Liver (tissue), 9 donors: ENCODE results near the gene CES2. TPM values are rescaled to one million over a fixed set of nuclear protein-coding genes. Genes with fewer than 3 reads are reported as not detected.

Experiments used
- DNase-seq: peaks from one replicate; pipeline ENCODE4 v3.0.0-alpha.2; 2017; ENCODE audit warnings: low spot score
- H3K27ac ChIP-seq, 2 donors: one replicate each; pipeline ENCODE4 v1.7.0; 2013; ENCODE audit warnings: inconsistent platforms in 2 of 2, low read length in 2 of 2, control low read depth in 1 of 2, low read depth in 1 of 2, mild to moderate bottlenecking in 1 of 2
- H3K27me3 ChIP-seq, 4 donors: one replicate each; pipeline versions ENCODE4 v1.6.1 to v1.7.0; 2013; ENCODE audit warnings: low read length in 3 of 4, inconsistent platforms in 1 of 4, mild to moderate bottlenecking in 1 of 4, moderate library complexity in 1 of 4; ENCODE audit not compliant: control insufficient read depth in 4 of 4, insufficient read depth in 4 of 4
- H3K36me3 ChIP-seq, 4 donors: one replicate each; pipeline versions ENCODE4 v1.6.1 to v1.7.0; 2013; ENCODE audit warnings: low read length in 3 of 4, mild to moderate bottlenecking in 3 of 4, low read depth in 1 of 4, moderate library complexity in 1 of 4; ENCODE audit not compliant: control insufficient read depth in 4 of 4, insufficient read depth in 3 of 4
- H3K4me1 ChIP-seq, 4 donors: one replicate each; pipeline versions ENCODE4 v1.6.1 to v1.7.0; 2013; ENCODE audit warnings: low read length in 3 of 4, mild to moderate bottlenecking in 3 of 4, moderate library complexity in 1 of 4; ENCODE audit not compliant: control insufficient read depth in 4 of 4, insufficient read depth in 4 of 4
- H3K4me3 ChIP-seq, 3 donors: one replicate each; pipeline versions ENCODE4 v1.6.1 to v1.7.0; 2013; ENCODE audit warnings: low read length in 3 of 3, control low read depth in 1 of 3, low read depth in 1 of 3, mild to moderate bottlenecking in 1 of 3
- H3K9ac ChIP-seq, 2 donors: one replicate each; pipeline ENCODE4 v1.7.0; 2013; ENCODE audit warnings: low read length in 2 of 2, mild to moderate bottlenecking in 2 of 2, moderate library complexity in 2 of 2, control low read depth in 1 of 2, low read depth in 1 of 2
- H3K9me3 ChIP-seq, 4 donors: one replicate each; pipeline versions ENCODE4 v1.6.1 to v1.7.0; 2013; ENCODE audit warnings: low read length in 3 of 4; ENCODE audit not compliant: control insufficient read depth in 4 of 4
- FOXA1 ChIP-seq: IDR thresholded peaks from 2 replicates; pipeline ENCODE4 v1.6.1; 2016; ENCODE audit warnings: antibody characterized with exemption
- FOXA2 ChIP-seq: IDR thresholded peaks from 2 replicates; pipeline ENCODE4 v1.6.1; 2016; ENCODE audit warnings: antibody characterized with exemption
- HNF4A ChIP-seq, 2 donors: conservative IDR thresholded peaks; 2 replicates each; pipeline ENCODE4 v1.6.1; 2016; ENCODE audit warnings: antibody characterized with exemption in 2 of 2, mild to moderate bottlenecking in 2 of 2
- HNF4G ChIP-seq: IDR thresholded peaks from 2 replicates; pipeline ENCODE4 v1.6.1; 2016; ENCODE audit warnings: antibody characterized with exemption
- MAX ChIP-seq: IDR thresholded peaks from 2 replicates; pipeline ENCODE4 v1.6.1; 2016; ENCODE audit warnings: antibody characterized with exemption
- RAD21 ChIP-seq, 2 donors: IDR thresholded peaks; 2 replicates each; pipeline ENCODE4 v1.6.1; 2016; ENCODE audit warnings: antibody characterized with exemption in 2 of 2, mild to moderate bottlenecking in 2 of 2
- RXRA ChIP-seq, 2 donors: IDR thresholded peaks; 2 replicates each; pipeline ENCODE4 v1.6.1; 2017 to 2018; ENCODE audit warnings: antibody characterized with exemption in 2 of 2, mild to moderate bottlenecking in 1 of 2
- ZBTB33 ChIP-seq: IDR thresholded peaks from 2 replicates; pipeline ENCODE4 v1.6.1; 2016; ENCODE audit warnings: antibody characterized with exemption
- WGBS: extraction: QIAGEN DNeasy Blood & Tissue Kit; methylation state at CpG from one replicate; pipeline ENCODE4 v1.1.7; 2013; 5-methylcytosine and 5-hydroxymethylcytosine counted together
- polyA plus RNA-seq, 2 donors: library from polyadenylated mRNA; stranded (reverse) in 1 of 2; unstranded in 1 of 2; fragments of 200-250 nt in 1 of 2; fragments of >200 nt in 1 of 2; fragmentation: Nextera tagmentation in 1 of 2; extraction: Ambion mirVana in 1 of 2; gene quantifications; one replicate each; pipeline versions ENCODE4 v1.2.1 to v1.2.3, GENCODE V29; 2013 to 2015
- total RNA-seq, 2 donors: library from RNA; depleted of rRNA; stranded (reverse); fragments of >200 nt; gene quantifications; one replicate each; pipeline ENCODE4 v1.2.3, GENCODE V29; 2014
- TF ChIP-seq, protein P1 (sequence below): fragments of 150-350 bp; IDR thresholded peaks from 2 replicates; pipeline ENCODE4 v1.5.1; 2017; ENCODE audit warnings: improper control_type of control experiment, low read depth, low read length; ENCODE audit not compliant: missing input control
- donor health status: healthy.
- donor health status: healthy.
- donor health status: healthy.
- donor health status: healthy.
- donor health status: healthy.

CES2 gene
- total and polyA plus RNA-seq, 4 donors, result 21.2 to 200 (median 182) TPM

DNA sequence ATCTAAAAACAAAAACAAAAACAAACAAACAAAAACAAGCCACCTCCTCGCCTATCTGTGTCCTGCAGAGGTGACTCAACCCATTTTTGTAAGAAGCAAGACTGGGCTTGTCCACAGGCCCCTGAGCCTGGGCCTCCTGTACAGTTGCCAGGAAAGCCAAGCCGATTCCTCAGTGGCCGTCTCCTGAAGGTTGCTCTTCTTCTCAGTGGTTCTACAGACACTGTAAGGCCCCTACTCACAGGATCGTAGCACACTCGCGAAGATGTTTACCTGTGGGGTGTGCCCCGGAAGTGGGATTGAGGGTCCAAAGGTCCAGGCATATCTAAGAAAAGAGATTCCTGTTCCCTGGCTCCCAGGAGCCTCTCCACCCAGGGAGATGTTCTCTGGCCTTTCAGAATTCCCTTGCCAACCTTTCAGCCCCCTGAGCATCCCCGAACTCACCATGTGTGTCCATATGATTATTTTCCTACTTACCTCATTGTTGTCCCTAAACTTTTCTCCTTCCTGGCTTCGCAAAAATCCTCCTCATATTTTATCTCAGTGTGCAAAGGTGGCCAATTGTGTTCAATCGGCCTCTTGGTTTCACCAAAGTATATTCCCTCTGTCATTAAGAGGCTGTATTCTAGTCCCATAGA lies 18.3 kb downstream of the CES2 start:
- Histone ChIP-seq H3K4me1 (peaks cover 7 to 35% (median 30%) of the 10 kb centered on the region in 4 donors), H3K9me3 (no peaks in the 10 kb centered on the region), H3K36me3 (no peaks in the 10 kb centered on the region), H3K27ac (no peak overlapping the region), H3K9ac (peak overlapping the region in 1 of 2 donors; percentile 36), H3K27me3 (no peaks in the 10 kb centered on the region), H3K4me3 (no peak overlapping the region)
- DNase-seq, result no peak
- 70% methylated on average over 10 of the region's 10 CpGs for WGBS
- no peak for TF ChIP-seq FOXA2

- no peaks in the 10 kb centered on the region for H3K27me3 ChIP-seq
- WGBS, result 14% methylated on average over 8 of the region's 8 CpGs
- peak overlapping the region in 1 of 2 donors; percentile 36 for H3K9ac ChIP-seq
Measured at GRCh38 chr16:66954097-66954659, 18.9 kb downstream of the CES2 start.

More at GRCh38 chr16:66954097-66954659, 18.9 kb downstream of the CES2 start:
- no peaks in the 10 kb centered on the region for H3K36me3 ChIP-seq
- peak; percentile 11 to 17 for TF ChIP-seq HNF4A (conservative IDR thresholded peaks at IDR 0.05)
- TF ChIP-seq, protein P1, sequence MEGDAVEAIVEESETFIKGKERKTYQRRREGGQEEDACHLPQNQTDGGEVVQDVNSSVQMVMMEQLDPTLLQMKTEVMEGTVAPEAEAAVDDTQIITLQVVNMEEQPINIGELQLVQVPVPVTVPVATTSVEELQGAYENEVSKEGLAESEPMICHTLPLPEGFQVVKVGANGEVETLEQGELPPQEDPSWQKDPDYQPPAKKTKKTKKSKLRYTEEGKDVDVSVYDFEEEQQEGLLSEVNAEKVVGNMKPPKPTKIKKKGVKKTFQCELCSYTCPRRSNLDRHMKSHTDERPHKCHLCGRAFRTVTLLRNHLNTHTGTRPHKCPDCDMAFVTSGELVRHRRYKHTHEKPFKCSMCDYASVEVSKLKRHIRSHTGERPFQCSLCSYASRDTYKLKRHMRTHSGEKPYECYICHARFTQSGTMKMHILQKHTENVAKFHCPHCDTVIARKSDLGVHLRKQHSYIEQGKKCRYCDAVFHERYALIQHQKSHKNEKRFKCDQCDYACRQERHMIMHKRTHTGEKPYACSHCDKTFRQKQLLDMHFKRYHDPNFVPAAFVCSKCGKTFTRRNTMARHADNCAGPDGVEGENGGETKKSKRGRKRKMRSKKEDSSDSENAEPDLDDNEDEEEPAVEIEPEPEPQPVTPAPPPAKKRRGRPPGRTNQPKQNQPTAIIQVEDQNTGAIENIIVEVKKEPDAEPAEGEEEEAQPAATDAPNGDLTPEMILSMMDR, result peak; percentile 89
- TF ChIP-seq RAD21 (IDR thresholded peaks at IDR 0.05), result peak; percentile 93 to 95
- no peak for TF ChIP-seq MAX
- TF ChIP-seq ZBTB33, result no peak
- peak; percentile 23 to 55 for TF ChIP-seq RXRA (IDR thresholded peaks at IDR 0.05)
- no peak for TF ChIP-seq HNF4G
- no peak for TF ChIP-seq FOXA1
- H3K4me1 ChIP-seq, result peaks cover 3 to 29% (median 25%) of the 10 kb centered on the region in 4 donors
- no peak overlapping the region for H3K4me3 ChIP-seq
- peak; percentile 75 for DNase-seq
- no peaks in the 10 kb centered on the region for H3K9me3 ChIP-seq
- no peak overlapping the region for H3K27ac ChIP-seq
